ENCODE data around the gene TALDO1.

Gene TALDO1

GRCh38 chr11:769887-770641 is 22.8 kb downstream of the TALDO1 start:
- DNase-seq (ENCODE audit: low read depth), result no peak

DNA sequence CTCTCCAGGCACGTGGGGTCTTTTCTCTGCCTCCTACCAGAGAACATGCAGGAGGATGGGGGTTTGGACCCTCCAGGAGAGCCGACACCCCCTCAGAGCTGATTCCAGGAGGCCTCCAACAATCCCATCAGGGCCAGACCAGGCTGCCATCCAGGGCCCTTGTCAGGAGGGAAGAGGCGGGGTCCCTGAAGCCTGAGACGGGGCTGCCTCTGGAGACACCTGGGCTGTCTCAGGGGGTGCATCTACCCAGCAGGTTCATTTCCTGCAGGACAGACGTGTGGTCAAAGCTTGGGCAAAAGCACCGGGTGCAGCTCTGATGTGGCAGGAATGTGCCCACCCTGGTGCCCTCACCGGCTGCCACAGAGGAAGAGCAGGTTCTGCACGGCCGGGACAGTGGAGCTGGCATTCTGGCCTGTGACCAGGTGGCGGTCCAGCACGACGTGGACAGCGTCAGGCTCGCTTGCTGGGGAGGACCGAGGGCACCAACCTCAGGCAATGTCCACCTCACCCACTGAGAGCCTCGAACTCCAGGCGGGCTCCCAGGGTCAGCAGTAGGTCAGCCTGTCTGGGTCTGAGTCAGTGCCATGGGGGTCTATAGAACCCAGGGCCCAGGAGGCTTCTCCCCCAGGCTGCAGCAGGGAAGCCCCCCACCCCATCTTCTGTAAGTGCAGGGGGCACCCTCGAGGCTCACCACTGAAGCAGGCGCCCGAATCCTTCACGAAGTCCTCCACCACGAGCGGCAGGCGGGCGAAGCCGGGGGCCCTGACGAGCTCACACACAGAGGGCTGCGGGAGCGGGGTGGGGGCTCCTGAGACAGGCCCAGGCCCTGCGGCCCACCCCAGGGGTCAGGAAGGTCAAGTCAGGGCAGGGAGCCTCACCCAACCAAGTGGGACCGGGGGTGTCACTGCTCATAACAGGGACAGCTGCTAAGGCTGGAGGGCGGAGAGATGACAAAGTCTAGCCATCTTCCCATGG is 23.7 kb downstream of the TALDO1 start:
- no peak for DNase-seq (ENCODE audit: low read depth)

GRCh38 chr11:771617-772204 is 24.4 kb downstream of the TALDO1 start:
- DNase-seq (ENCODE audit: low read depth), result no peak

DNA sequence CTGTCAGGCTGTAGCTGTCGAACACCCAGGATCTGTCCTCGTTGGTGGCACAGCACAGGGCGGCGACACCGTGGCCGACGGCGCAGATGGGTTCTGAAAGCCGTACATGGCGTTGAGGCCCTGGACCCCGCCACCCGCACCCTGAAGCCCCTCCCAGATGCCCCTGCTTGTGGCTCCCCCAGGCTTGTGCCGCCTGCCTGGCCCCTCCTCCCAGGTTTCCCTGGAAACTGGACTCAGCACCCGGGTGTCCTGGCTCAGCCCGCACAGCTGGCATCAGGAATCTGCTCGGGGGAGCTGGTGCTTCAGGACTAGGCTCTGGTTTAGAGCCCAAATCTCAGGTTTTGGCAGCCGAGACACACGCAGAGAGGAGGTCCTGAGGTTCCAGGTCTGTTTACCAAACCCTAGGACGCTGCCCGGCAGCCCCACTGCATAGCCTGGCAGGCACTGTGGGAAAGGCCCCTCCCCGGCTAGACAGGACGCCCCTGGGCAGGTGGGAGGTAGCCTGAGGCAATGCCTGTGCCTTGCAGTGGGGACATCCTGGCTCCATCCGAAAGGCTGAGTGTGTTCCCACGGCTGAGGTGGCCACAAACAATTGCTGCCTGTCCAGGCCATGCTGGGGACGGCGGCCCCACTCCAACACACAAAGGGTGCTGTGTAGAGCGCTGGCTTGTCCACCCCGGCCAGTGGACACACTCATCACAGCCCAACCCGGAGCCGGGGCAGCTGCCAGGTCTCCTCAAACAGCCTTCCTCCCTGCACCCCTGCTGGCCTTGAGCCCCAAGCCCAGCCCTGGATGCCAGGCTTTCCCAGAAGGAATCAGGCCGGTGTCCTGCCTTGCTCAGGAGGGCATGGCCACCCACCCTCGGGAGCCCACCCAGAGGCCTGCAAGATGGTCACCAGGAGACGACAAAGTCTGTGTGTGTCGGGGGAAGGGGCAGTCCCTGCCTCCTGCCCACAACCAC is 25.4 kb downstream of the TALDO1 start:
- no peak for DNase-seq (ENCODE audit: low read depth)

- no peak for DNase-seq (ENCODE audit: low read depth)
These were observed 26.2 kb downstream of the TALDO1 start for GRCh38 chr11:773425-773824.

- no peak for DNase-seq (ENCODE audit: low read depth)
These were observed 26.6 kb downstream of the TALDO1 start for GRCh38 chr11:773830-774229.

DNA sequence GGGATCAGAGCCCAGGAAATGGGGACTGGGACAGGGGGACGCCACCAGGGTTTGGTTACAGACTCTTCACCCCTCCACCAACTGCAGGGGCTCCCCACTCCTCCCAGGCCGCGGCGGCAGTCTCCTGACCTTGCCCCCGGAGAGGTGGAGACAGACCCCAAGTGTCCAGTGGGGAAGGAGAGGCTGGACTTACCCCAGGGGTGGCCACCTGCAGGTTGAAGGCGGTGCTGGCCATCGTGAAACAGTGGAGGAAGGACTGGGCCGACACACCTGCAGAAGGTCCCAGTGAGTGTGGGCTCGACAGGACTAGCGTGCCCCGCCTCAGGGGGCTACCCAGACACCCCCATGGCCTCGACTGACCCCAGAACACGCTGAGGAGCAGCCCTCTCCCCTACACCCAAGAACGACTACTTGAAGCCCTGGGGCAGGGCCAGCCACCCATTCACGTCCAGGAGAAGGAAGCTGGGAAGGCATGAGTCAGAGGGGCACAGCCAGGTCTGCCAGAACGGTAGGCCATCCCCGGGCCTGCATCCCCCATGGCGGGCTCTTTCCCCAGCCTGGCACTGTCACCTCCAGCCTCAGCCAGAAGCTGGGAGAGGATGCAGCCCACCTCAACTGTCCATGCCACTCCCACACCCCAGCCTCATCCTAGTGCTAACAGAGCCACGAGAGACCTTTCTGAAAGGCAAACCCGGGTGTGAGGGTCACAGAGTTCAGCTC is 27.8 kb downstream of the TALDO1 start:
- no peak for DNase-seq (ENCODE audit: low read depth)

DNA sequence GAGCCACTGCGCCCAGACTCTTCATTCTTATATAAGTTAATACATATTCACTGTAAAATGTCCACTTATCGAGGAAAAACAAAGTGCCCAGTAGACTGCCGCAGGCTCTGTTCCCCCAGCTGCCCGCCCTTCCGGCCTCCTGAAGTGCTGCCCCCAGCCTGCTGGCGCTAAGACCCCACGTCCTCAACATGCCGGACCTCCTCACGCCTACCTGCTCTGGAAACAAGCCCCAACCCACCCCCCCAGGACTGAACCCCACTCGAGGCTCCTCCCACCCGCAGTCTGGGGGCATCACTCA is 28.9 kb downstream of the TALDO1 start:
- DNase-seq (ENCODE audit: low read depth), result no peak

DNA sequence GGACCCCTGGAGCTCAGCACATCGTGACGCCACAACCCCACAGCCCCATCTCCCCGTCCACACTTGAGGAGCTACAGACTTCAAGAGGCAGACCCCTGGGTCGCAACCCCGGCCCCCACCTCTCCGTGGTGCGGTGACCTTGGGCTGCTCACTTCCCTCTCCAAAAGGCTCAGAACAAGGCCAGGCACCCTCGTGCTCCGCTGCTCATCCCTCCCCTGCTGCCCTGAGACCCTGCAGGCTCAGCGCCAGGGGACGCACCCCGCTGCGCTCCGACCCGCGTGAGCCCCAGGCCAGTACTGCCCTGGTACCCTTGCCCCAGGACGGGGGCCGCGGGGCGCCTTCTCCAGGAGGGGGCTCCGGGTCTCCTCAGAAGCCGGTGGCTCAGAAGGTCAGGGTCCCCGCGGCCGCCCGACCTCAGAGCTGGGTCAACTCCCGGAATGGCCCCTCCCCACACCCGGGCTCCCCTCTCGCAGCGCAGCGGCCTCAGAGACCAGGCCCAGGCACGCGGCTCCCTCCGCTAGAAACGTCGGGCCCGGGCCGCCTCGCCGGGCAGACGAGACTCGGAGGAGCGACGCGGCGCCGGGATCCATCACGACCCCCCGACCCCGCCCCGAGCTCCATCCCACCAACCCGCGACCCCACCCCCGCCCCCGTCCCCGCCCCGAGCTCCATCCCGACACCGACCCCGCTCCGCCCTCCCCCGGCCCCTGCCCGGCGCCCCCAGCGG is 29.5 kb downstream of the TALDO1 start:
- DNase-seq (ENCODE audit: low read depth), result peak; percentile 16

DNA sequence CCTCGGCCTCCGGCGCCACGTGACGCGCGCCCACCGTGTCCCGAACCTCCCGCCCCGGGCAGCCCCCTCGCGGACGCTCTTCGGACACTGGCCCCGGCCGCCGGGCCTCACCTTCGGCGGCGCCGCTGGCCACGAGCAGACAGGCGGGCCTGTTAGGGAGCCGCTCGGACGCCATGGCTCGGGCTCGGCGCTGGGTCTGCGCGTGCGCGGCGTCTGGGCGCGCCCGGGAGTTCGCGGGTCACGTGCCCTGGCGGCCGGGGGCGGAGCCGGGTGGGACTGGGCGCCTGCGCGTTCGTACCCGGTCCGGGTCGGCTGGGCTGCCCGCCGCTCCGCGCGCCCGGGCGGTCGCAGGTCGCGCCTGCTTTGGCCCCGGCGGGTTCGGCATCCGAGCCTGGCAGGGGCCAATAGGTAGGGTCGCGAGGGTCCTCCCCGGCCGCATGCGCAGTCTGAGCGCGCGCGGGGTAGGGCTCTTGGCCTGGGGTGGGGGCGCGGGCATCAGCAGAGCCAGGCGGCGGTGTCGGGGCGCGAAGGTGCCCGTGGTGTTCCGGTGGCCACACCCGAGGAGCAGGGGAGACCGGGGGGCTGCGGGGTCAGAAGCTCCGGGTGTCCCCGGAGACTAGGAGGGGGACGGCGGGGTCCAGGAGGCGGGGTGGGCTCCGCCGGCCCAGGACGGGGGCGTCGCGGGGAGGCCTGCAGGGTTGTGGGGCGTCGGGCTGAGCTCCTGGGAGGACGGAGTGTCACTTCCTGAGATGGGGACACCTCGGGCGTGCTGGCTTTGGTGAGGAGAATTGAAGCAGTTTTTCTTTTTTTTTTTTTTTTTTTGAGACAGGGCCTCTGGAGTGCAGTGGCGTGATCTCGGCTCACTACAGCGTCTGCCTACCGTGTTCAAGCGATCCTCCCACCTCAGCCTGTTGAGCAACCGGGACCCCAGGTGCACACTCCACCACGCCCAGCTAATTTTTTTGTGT is 30.3 kb downstream of the TALDO1 start, which contains the start of gene GATD1:
Gene GATD1, minus strand, starts transcription at position 200 of the 968 bp plus-strand sequence. Its CDS starts 25 bp downstream, at position 175.
- DNase-seq (ENCODE audit: low read depth), result peak; percentile 91

DNA sequence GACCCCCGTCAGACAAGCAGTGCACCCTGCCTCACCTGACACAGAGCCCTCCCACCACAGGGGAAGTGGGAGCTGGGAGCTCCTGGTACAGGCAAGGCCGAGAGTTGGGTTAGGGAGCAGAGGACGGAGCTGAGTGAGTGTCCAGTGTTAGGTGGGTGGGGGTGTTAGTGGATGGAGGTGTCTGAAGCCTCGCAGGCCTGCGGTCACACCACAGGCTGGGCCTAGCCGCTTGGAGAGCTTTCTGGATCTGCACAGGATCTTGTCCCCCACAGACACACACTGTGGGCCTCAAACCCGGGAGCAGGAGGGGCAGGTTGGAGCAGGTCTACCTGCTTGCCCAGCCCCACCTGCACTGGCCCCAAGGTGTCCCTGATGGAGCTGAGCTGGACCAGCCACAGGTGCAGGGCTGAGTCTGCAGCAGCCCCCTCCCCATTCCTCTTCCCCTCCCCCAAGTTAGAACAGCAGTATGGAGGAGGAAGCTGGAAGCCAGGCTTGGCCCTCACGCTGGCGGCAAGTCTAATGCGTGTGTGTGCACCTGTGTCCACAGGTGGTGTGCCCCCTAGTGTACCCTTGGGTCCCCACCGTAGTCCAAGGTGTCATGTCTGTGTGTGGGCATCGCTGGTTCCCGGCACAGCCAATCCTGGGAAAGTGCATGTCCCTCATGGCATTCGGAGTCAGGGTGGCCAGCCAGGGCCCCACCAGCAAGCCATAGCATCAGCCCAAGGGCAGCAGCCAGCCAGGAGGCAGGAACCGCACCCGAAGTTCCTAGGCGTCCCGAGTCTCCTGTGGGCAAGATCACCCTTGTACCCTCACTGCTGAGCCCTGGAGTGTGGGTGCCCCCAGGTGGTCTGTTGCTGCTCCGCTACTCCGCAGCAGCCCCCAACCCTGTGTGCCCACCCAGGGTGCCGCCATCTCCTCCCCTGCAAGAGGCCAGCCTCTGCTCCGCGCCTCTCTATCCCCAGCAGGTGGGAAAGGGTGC is 32.0 kb downstream of the TALDO1 start:
- DNase-seq (ENCODE audit: low read depth), result no peak

- no peak for DNase-seq (ENCODE audit: low read depth)
These were observed 32.8 kb downstream of the TALDO1 start for GRCh38 chr11:779955-780532.

- DNase-seq (ENCODE audit: low read depth), result no peak
These were observed 35.3 kb downstream of the TALDO1 start for GRCh38 chr11:782264-783174.

DNA sequence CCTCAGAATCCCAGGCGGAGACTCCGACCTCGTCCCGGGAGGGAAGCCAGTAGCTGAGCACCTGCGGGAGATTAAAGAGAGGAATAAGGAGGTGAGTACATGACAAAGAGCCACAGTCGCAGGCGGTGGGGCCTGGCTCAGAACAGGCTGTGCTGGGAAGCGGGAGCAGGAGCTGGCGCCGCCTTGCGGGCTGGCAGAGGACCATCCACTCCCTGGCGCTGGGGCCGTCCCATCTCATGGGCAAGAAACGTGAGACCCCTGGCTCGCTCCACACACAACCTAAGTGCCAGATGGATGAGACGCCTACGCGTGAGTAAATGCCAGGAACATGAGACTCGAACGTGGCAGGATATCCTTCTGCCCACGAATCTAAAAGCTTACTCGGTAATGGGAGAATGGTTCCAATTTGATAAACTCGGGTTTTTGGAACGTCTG is 36.3 kb downstream of the TALDO1 start:
- no peak for DNase-seq (ENCODE audit: low read depth)

DNA sequence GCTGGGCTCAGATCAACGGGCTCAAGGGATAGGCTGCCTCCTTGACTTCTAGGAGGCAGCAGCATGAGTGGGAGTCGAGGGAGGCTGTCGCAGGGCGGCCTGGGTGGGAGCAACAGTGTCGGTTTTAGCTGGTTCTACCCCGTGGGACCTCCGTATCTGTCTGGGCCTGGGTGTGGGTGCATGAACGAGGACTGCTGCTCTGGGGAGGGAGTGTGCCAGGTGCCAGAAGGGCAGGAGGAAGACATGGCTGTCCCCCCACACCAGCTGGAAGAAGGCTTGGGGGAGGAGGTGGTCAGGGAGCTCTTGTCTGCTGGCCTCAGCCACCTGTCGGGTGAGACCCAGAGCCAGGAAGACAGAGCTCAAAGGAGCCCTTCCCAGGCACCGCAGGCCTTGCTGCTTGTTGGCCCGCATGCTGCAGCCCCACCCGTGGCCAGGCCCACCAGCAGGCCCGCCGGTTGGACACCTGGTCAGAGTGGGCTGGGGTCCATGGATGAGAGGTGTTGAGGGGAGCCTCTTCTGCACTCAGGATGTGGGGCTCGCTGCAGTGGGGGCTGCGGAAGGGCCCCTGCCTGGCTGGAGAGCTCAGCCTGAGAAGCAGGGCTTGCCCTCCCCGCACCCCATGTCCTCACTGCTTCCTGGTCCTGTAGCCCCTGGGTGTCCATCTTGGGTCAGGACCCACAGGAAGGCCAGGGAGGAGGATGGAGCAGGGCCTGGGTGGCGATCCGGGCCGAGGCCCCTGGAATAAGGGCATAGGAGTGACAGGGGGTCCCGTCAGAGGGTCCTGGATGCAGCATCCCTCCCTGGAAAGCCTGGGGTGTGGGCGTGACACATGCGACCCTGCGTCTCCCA is 39.2 kb downstream of the TALDO1 start:
- DNase-seq (ENCODE audit: low read depth), result no peak

Measured in stimulated activated CD8-positive, alpha-beta memory T cell treated with anti-CD3 and anti-CD28 coated beads, Interleukin-12 subunit alpha, Interleukin-12 subunit beta, amount 100 ng/mL, for 4 hours (primary cell).